GM21528 (cell line): Measurements from ENCODE around the gene SUMO1.

Experiments used
- ATAC-seq: cut with Tn5 transposase; IDR thresholded peaks from one replicate; pipeline ENCODE4 v1.9.1; 2021; ENCODE audit warnings: mild to moderate bottlenecking, moderate library complexity; ENCODE audit not compliant: unreplicated experiment, low FRiP score

The SUMO1 gene

DNA sequence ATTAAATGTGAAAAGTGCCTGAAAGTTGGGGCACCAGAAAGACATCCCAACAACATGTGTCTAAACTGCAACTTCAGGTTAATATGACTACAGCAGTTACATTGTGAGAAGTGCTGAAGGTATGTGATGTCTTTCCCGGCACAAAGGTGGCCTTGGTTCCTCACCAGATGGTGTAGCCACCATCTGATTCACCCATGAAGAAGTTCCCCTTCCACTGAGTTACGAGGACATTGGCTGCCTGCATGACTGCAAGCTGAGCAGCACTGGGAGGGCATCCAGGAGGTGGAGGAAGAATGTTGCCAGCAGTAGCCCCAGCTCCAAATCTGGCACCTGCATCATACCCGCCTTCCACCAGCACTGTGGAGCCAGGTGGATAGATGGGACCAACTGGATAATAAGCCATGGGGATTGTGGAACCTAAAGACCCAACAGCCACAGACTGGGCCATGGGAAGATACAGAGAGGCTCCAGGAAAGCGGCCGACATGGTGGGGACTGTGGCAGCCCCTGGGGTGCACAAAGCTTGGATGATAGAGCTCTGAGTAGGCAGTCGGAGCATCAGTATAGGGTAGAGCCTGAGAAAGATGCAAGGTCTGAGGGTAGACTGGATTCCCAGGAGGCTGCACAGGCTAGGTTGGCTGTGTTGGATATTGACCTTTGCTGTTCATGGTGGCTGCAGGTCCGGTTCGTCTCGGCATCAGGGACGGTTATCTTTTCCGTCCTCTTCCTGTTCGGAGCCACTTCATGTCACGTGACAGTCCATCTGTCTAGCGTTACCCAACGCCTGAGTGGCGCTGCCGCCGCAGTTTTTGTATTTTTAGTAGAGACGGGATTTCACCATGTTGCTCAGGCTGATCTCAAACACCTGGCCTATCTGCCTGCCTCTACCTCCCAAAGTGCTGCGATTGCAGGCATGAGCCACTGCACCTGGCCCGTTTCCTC lies 36.9 kb downstream of the SUMO1 start:
- no peak for ATAC-seq

DNA sequence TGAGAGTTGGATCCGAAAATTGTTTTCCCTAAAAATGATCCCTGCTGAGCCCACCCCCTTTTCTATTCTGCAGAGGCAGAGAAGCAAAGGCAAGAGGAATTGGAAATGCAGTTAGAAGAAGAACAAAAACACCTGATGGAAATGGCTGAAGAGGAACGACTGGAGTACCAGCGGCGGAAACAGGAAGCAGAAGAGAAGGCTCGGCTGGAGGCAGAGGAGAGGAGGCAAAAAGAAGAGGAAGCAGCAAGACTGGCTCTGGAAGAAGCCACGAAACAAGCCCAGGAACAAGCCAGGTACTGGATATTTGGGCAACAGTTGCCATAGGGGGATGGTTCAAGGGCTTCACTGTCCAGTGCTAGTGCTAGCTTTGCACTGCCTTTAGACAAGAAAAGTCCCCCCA lies 41.7 kb downstream of the SUMO1 start:
- no peak for ATAC-seq

DNA sequence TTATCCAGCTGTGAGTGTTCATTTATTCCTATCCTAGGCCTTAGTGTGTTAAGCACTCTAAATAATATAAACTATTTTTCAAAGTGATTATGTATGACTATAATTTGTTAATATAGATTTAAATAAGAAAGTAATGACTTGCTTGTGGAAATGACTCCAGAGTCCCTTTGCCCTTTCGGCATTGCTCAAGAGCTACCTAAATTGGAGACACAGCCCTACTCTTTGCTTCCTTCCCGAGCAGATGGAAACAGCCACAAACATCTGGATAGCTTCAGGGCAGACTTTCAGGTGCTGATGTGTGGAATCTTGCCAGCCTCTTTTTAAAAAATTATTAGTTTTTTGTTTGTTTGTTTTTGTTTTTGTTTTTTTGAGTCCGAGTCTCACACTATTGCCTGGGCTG lies 44.0 kb downstream of the SUMO1 start:
- no peak for ATAC-seq

DNA sequence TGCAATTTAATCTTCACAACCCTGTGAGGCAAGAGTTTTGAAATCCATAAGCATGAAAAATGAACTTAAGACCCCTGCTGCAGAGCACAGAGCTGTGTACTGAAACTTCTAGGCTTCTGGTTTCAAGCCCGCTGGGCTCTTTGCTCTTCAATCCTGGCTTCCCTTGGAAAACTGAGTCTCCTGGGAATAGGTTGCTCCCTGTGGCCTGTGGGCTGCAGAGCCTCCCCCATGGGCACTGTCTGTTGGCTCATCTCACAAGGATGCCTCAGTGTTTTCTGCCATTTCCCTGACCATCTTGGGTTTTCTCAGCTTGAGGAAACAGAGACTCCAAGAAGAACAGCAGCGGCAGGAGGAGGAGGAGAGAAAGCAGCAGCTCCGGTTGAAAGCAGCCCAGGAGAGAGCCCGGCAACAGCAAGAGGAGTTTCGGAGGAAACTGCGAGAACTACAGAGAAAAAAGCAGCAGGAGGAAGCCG lies 44.5 kb downstream of the SUMO1 start:
- ATAC-seq: no peak

DNA sequence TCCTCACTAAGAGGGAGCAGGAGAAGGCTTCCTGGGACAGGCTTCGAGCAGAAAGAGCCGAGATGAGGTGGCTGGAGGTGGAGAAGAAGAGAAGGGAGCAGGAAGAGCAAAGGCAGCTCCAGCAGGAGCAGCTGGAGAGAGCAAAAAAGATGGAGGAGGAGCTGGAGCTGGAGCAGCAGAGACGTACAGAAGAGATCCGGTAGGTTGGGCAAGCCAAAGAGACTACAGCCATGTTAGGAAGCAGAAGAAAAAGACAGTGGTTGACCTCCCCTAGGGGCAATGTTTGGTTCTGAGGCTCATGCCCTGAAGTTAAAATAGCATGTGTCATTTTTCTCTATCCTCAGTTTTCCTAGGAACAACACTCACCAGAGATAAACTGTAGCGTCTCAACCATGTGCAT lies 45.1 kb downstream of the SUMO1 start:
- ATAC-seq: no peak

DNA sequence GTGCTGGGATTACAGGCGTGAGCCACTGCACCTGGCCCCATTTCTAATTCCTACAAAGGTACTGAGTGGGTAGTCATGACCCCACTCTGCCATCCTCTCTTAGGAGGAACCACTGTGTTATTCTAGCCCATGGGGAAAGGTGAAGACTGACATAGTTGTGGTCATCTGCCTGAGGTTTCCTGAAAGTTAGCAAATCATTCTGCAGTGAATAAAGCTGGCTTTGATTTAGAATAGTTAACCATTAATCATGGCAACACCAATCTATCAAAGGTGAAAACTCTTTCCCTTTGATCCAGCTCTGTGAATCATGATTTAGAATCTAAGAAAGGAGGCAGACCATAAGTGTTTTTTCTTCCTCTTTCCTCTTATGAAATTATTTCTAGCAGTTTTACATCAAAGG lies 50.8 kb downstream of the SUMO1 start:
- no peak for ATAC-seq

DNA sequence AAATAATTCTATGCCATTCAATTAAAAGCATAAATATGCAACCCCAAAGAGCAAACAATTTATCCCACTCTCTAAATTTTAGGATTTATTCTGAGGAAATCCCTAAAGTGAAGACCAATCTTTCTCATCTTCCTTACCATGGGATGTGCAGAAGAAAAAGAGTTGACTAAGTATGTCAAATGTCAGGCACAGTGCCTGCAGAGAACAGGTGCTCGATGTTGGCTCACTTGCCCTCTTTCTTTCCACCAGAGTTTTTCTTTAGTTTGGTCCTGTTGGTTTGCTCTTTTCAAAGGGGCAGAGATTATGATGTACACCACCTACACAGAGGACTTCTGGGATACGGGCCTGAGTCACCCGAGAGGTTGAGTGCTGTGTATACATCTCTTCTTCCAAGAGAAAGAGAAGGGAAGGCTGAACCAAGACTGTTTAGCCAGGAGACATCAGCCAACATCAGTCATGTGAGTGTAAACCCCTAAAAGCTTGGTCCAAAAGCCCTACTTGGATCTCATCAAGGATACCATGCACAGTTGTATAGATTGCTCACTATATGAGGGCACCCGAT lies 51.7 kb downstream of the SUMO1 start:
- no peak for ATAC-seq

DNA sequence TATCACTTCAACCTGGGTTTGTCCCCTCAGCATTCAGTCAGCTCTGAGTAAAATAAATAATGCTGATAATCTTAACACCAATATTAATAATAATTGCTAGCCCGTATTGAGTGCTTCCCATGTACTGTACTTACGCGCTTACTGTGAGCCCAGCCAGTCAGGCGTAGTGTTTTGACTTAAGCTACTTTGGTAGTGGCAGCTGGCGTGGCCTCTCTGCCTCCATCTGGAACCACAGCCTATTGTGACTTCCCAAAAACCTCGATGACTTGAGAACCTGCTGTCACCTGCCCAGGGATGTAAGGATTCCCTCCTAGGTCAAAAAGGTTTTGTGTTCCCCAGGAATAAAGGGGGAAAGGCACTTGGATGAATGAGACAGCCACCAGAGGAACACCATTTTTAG lies 53.2 kb downstream of the SUMO1 start:
- ATAC-seq: no peak

DNA sequence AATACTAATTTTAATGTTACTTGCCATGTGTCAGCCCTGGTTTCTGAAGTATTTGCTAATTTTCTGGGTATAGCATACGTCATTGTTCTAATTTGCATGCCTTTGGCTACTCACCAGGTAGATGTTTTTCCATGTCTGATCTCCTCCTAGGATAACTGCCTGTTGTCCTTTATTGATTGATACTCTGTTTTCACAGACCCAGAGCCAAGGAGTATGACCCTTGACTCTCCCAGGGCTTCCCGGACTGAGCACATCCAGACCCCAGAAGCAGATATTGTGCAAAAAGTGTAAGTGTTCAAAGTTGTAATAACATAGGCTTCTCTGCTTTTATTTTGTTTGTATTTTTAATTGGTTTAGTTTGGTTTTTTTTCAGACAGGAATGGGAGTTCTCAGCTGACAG lies 53.8 kb downstream of the SUMO1 start:
- ATAC-seq: no peak

DNA sequence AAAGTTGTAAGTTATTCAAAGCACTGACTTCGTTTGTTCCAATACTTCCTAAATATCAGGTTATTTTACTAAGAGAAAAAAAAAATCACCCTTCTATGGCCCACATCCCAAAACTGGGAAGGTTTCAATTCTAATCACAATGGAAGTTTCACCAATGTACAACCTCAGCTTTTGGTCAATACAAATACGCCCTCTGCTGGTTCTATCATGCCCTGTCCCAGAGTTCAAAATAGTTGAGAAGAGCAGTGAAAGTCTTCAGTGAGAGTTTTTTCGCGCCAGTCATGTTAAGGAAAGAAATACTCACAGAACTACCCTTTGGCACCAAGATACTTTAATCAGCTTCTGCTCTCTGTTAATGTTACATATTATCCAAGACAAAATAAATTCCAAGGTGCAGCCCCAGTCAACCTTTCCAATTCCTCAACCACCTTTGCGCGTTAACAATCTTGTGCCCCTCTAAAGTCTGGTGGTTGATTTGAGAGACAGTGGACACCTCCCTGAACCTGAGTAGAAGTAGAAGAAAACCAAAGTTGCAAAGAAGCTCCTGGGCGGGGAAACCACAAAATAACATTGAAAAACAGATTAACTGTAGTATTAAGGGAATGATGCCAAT lies 59.9 kb downstream of the SUMO1 start:
- no peak for ATAC-seq

DNA sequence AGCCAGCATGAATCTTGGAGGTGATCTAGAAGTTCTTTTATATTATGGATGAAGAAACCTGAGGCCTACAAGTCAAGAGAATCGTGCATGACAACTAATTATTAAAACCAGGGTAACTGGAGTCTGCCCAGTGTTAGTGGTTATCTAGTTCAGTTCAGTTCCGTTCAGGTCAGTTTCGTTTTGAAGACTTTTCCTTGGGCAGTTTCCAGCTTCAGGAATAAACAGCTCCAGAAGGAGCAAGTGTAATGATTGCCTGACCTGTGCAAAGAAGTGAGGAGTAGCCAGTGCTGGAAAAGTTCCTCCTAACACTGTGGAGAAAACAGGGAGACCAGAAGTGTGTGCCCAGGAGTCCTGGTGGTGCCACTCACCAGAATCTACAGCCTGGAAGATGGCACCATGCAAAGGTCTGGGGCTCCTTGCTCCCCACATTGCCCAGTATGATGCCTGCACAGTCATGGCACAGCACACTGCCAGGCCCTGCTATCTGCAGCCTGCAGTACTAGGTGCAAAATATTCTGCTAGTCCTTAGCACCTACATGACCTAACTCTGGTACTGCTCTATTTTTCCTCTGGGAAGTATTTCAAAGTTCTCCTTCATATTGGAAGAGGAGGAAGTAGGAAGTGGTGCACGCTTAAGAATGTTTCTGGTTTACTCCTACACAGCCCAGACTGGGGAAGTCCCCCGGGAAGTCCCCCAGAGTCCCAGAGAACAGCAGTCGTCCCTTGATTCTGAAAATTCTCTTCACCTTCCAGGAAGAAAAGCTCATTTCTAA lies 65.8 kb downstream of the SUMO1 start:
- ATAC-seq: peak; percentile 61

DNA sequence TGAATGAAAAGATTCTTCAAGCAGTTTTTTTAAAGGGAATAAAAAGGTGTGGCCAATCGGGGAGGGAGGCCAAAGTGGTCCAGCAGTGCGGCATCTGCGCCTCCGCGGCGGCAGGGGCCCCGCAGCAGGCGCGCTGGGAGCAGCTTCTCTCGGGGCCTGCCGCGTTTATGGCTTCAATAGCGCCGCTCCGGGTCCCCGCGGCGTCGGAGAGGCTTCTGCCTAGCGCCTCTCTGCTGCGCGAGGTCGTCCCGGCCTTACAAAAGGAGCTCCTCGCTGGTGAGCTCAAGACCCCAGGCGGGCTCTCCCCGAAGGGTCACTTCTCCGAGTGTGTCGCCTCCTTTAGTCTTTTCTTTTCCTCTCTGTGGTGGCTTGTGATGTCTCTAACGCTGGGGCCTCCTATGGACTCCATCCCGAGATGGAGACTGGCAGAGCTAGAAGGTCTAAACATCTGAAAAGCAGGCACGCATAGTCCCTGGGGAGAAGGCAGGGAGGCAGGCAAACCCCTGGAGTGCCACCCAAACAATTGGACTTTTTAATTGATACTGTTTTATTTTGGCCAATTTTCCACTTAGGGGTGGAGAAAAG lies 67.1 kb downstream of the SUMO1 start:
- no peak for ATAC-seq

DNA sequence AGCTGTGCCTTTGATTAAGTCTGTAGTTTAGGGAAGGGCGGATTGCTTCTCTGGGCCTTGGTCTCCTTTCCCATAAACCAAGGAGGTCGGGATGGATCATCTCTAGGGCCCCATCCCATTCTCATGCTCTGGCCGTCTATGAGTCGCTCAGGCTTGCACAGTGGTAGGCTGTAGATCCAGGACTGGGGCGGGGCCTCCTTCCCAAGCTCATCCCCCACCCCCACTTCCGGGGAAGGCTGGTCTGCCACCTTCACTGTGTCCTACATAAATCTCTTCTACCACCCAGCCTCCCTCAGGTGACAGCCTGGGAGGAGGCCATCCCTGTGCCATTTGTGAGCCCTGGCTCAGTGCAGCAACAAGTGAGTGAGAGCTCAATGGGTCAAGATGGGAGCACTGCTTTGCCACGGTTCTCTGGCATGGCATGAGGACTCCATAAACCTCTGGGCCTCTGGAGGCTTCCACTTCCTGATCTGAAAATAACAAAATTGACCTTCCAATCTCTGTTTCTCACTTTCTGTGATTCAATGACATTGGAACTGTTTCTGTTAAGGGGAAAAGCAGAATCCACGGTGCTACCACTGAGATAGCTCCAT lies 68.5 kb downstream of the SUMO1 start:
- ATAC-seq: no peak

DNA sequence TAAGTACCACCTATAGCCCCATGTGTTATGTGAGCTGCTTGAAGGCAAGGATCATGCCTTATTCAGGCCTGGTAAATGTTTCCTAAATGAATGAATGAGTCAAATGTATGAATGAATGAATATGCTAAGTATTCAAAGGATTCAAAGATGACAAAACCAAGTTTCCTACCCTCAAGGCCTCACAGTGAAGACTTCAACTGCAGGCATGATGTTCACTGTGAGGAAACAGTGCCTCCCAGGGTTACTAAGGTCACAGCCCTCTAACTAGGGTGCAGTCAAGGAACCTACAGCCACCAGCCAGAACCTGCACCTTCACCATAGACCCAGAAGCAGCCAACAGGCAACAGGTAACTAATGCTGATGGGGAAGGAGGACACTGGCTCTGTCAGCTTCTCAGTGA lies 69.3 kb downstream of the SUMO1 start:
- no peak for ATAC-seq

DNA sequence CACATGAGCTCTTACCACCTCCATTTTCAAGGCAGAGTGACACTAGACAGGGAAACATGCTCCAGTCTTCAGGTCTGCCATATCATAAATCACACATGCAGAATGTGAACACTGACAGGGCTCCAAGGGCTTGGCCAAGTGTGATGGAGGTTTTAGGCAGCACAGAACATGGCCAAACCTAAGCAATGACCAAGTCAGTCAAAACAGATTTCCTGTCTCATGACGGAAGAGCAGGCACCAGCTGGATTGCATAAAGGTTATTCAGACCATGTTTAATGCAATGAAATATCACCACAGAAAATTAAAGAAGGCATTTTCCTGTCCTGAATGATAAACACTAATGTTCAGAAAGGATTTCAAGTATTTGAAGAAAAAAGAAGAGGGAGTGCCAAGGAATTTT lies 72.5 kb downstream of the SUMO1 start:
- ATAC-seq: no peak

DNA sequence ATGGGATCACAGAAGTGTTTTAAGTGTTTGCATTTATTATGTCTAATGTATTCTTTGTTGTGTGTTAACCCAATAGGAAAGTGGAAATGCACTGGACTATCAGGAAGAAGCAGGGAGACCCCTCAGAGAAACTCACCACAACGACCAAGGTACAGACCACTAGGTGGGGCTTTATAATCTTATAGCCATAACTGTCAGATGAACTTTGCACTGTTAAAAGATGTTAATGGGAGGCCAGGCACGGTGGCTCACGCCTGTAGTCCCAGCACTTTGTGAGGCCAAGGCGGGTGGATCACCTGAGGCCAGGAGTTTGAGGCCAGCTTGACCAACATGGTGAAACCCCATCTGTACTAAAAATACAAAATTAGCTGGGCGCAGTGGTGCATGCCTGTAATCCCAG lies 73.2 kb downstream of the SUMO1 start:
- ATAC-seq: no peak

DNA sequence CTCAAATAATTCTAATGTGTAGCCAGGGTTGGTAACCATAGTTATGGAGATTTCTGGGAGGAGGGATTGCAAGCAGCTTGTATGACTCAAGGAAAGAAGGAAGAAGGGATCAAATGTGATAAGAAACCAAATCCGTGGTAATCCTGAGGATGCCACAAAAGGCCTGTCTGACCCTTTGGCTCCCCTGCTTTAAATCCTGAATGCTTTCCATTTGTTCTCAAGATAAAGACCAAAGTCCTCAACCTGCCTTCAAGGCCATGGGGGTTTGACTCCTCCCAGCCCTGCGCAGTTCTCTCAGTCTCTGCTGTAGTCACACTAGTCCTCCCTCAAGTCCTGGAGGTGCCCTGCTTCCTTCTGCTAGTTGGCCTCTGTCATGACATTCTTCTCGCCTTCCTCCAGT lies 74.0 kb downstream of the SUMO1 start:
- ATAC-seq: no peak

DNA sequence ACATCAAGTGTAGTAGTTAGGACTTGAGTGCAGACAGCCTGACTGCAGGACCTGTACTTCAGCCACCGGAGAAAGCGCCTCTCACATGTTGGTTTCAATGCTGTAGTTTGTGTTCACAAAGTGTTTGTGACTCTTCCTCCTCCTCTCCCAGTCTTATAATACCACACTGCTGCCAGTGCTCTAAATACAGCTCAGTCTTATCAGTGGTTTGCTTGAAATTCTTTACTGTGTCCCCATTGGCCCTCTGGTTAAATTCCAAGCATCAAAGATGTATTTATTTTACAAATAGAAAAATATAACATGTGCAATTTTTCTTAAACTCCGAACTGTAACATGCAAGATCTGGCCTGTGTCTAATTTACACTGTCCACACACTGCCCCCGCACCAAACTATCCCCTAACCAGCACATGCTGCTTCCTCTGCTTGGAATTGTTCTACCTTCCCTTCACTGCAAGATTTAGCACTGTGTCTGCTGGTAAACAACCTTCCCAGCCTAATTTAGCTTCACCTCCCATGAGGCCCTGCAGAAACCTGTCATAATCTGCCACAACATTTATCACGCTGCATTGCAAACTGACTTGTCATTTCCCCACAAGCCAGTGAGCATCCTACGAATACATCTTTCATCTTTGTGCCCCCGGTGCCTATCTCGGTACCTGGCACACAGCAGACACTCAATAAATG lies 77.1 kb downstream of the SUMO1 start:
- ATAC-seq: no peak

DNA sequence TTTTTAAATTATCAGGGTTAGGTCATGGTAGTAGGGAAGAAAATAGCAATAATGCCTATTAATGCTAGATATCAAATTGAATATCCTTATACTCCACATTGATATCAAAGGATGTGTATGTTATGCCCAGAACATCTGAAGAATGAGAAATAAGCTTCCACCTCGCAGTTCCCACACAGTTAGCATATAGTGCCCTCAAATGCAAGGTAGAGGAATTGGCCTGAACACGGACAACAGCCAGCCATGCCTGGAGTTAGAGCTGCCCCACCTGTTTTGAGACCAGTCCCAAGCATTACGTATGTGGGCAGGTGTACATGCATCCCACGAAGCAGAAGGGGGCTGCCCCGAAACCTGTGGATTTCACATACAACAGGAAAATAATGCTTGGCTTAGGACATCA lies 79.6 kb downstream of the SUMO1 start:
- no peak for ATAC-seq
